Stimulated activated naive CD4-positive, alpha-beta T cell (primary cell): ENCODE data around the gene METTL23.
A peak's percentile ranks its signal among the peaks of the same experiment; 100 is the strongest.
"Not testable (repeated sequence)": the region's sequence is repeated elsewhere in the genome, so short reads cannot be mapped to it uniquely, and the experiment has no call there.

Source experiments
- DNase-seq, 6 experiments: peaks; one replicate each; lab custom pipeline; 2025; lab: John Stamatoyannopoulos, UW

Gene METTL23

GRCh38 chr17:76695059-76695831 lies 31.4 kb upstream of the METTL23 start:
- no peak for DNase-seq

DNA sequence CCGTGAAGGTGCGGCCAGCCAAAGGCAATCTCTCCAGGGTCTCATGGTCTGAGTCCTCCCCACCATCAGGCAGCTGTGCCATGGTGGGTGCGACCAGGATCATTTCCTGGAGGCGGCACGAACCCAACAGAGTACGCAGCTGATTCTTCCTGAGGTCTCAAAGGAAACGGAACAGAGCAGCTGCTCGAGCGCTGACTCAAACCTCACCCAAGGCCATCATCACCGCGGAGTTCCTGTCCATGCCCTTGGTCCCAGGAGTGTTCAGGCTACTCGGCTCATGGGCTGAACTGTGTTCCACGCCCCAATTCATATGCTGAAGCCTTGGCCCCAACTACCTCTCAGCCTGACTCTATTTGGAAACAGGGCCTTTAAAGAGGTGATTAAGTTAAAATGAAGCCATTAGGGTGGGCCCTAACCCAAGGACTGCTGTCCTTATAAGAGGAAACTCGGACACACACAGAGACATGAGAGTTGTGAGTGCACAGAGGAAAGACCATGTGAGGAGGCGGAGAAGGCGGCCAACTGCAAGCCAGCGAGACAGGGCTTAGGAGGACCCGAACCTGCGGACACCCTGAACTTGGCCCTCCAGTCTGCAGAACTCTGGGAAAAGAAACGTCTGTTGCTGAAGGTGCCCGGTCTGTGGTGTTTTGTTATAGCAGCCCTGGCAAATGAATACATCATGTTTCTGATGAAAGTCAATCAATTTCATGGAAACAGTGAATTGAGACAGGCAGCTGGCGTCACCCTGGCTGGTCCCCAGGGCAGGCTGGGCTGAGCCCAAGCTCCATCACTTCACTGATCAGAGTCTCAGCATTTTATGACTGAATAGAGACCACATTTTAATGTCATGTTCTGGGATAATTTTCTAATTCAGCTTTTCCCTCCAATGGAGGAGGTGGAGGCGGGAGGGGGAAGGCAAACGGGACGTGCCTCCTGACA lies 29.6 kb upstream of the METTL23 start:
- no peak for DNase-seq

DNA sequence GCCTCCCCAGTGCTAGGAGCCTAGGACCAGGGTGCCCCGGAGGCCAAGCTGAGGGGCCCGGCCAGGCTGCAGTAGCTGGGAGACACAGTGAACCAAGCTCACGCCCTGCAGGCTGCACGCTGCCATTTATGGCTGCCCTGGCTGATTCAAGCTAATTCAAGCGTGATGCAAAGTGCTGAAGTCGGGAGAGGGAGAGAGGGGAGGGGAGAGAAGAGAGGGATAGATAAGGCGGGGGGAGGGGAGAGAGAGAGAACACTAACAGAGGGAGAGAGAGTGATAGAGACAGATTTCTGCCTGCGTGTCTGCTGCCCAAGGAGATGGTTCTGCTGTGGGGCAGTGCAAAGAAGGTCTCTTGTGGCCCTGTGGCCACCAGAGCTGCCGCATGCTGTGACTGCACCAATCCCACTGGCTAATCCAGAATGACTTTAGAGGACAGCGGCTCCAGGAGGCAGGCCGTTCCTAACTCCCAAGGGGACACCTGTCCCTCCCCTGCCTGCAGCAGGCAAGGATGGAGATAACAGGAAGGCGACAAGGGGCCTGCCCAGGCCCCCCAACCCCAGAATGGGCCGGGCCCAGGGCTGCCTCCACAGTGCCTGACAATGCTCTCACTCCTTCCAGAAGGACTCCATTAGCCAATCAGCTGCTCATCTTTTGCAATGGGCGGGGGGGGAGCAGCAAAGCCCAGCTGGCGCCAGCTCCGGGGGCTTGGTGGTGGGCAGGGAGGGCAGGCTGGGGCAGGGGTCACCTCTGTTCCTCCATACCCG lies 28.8 kb upstream of the METTL23 start:
- DNase-seq, result no peak

GRCh38 chr17:76698466-76698977 lies 28.1 kb upstream of the METTL23 start:
- not testable (repeated sequence) for DNase-seq

DNA sequence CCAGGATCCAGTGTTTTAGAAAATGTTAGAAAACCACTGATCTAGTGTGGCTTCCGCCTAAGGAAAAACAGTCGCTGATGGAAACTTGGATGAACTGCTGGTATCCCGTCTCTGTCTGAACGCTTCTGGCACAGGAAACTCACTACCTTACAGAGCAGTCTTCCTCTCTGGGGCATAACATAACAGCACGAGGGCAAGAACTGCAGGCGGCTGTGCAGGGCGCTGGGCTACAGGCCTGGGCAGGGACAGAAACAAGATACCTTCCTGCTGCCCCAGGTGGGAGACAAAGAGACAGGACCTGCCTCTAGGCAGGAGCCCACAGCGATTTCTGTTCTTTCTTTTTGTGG lies 26.4 kb upstream of the METTL23 start:
- no peak for DNase-seq

- DNase-seq, result no peak
Measured at GRCh38 chr17:76700617-76701470, 25.8 kb upstream of the METTL23 start.

DNA sequence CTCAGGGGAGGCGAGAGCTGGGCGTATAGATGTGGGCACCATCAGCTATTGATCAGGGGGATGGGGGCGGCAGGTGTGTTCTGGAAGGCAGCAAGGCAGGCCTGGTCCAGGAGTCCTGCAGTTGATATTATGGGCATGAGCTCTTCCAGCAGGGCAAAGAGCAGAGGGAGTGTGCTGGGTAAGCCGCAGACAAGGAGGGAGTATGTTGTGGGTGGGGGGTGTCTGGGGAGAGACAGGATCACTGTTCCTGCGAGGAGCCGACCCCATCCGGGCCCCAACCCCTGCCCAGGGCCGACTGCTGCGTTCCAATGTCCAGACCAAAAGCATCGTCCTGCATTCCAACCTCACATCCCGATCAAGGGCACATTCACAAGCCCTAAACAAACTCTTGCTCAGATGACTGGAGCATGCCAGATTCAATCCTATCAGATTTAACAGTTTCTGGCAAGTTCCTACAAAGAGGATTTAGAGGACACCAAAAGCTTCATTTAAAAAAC lies 25.1 kb upstream of the METTL23 start:
- no peak for DNase-seq

GRCh38 chr17:76702076-76702475 lies 24.6 kb upstream of the METTL23 start:
- DNase-seq, result no peak

DNA sequence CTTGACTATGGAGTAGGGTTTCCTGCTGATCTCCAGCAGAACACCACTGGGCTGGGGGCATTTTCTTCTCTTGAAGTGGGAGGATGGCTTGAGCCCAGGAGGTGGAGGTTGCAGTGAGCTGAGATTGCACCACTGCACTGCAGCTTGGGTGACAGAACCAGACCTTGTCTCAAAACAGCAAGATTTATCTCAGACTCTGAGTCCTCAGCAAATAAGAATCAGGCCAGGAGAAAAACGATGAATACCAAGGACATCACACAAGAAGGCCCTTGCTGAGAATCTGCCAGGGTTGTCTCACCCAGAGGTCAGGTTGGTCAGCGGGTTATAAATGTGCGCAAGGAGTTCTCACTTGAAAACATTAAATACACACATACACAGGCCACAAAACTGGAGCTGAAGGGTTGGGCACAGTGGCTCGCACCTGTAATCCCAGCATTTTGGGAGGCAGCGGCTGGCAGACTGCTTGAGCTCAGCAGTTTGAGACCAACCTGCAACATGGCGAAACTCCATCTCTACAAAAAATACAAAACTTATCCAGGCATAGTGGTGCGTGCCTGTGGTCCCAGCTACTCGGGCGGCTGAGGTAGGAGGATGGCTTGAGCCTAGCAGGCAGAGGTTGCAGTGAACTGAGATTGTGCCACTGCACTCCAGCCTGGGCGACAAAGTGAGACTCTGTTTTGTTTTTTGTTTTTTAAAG lies 23.6 kb upstream of the METTL23 start:
- no peak for DNase-seq

DNA sequence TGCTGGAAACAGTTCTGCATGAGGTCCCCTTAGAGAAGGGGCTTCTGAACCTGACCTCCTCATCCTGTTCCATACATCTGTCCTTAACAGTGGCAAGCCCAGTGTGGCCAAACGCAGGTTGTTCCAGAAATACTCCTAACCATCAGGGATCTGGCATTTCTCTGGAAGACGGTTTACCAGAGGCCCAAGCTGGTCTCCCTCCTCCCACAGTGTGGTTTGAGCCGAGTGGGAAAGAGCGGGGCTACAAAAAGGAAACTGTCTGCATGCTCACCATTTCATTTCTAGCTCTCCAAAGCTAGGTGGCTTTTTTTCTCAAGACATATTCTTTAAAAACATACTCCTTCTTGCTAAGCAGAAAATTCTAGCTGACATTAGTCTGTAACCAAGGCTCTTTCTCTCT lies 21.8 kb upstream of the METTL23 start:
- DNase-seq, result no peak

GRCh38 chr17:76706817-76707216 lies 19.8 kb upstream of the METTL23 start:
- no peak for DNase-seq

GRCh38 chr17:76707985-76708807 lies 18.4 kb upstream of the METTL23 start:
- DNase-seq, result no peak

GRCh38 chr17:76709077-76709950 lies 17.3 kb upstream of the METTL23 start:
- no peak for DNase-seq

DNA sequence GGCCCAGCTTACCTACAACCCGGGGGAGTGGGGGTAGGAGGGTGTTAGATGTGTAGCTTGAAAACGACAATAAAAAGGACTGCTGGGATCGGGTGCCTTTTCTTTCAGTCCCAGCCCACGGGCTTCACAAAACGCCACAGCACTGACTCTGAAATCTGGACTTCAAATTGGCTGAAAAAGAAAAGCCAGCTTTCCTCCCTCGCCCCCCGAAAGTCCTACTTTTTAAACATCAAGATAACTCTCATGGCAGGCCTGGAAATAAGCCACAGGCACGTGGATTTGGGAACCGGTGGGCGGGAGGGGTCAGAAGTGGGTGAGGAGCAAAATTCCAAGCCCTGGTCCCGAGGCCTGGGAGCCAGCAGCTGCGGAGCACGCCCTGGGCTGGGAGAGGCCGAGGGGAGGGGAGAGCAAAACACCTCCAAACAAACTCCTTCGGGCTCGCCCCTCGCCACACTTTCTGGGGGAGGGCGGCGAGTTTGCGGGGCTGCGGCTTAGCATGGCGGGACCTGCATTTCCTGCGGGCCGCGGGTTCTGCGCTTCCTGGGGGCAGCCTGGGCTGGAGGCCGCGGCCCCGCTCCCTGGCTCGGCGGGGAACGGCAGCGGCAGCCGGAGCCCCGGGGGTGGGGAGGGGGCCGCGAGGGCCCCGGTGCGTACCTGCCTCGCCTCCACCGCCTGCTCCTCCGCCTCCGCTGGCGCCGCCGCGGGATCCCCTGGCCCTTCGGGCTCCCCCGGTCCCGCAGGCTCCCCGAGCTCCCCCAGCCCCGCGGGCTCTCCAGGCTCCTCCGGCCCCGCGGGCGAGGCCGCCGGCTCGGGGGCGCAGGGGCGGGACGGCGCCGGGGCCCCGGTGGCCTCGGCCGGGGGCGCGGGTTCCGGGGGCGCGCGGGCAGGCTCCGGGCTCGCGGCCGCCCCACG lies 16.4 kb upstream of the METTL23 start:
- not testable (repeated sequence) for DNase-seq

GRCh38 chr17:76710863-76711611 lies 15.6 kb upstream of the METTL23 start, which contains the start of gene MXRA7:
Gene MXRA7 (minus strand): TSS chr17:76710965. CDS start chr17:76710946, 19 bp downstream.
- peak in 5 of 6 experiments; percentile 11 to 48 (median 31) for DNase-seq

- DNase-seq, result not testable (repeated sequence)
Measured at GRCh38 chr17:76712321-76712720, 14.3 kb upstream of the METTL23 start.
